Activated CD8-positive, alpha-beta memory T cell treated with anti-CD3 and anti-CD28 coated beads for 1 hour (primary cell): ENCODE measurements around the gene NUDCD3.

ENCODE experiments used
- DNase-seq, 2 donors: peaks; one replicate each; pipeline ENCODE4 v3.0.0-alpha.2; 2020; ENCODE audit warnings: low read depth in 1 of 2; ENCODE audit errors: extremely low read depth in 1 of 2

Gene NUDCD3

DNA sequence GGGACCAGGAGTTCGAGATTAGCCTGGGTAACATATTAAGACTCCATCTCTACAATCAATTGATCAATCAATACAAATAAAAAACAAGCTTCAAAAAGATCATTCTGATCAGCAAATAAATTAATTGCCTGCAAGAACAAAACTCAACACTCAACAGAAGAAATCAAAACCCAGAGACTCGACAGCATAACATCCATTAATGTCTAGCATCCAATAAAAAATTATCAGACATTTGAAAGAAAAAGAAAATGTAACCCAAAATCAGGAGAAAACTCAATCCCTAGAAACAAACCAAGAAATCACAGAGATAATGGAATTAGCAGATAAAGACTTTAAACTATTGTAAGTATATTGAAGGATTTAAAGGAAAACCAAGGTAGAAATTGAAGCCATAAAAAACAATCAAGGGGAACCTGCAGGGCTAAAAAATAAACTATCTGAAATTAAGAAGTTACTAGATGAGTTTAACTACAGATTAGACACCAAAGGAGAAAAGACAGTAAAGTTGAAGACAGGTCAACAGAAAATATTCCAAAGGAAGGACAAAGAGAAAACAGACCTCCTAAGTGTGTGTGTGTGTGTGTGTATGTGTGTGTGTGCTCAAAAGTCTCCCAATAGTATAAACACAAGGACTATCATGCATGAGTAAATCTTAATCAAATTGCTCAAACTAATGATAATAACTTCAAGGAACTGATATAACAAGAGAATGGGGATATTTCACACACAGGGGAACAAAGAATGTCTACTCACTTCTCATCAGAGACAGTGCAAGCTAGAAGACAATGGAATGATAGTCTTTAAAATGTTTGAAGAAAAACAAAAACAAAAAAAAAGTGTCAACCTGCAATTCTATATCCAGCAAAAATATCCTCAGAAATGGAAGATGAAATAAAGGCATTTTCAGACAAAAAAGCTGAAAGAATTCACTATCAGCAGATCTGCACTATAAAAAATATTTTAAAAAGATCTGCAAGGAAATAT is 7.7 kb downstream of the NUDCD3 start:
- DNase-seq, result no peak

DNA sequence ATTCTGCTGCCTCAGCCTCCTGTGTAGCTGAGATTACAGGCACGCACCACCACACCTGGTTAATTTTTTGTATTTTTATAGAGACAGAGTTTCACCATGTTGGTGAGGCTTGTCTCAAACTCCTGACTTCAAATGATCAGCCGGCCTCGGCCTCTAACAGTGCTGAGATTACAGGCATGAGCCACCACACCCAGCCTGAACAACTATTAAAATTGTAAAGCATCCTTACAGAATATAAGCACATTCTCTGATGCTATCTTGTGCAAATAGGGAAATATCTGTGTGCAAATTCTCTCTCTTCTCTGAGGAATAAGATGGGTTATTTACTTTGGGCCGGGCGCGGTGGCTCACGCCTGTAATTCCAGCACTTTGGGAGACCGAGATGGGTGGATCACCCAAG is 12.5 kb downstream of the NUDCD3 start:
- DNase-seq, result no peak

DNA sequence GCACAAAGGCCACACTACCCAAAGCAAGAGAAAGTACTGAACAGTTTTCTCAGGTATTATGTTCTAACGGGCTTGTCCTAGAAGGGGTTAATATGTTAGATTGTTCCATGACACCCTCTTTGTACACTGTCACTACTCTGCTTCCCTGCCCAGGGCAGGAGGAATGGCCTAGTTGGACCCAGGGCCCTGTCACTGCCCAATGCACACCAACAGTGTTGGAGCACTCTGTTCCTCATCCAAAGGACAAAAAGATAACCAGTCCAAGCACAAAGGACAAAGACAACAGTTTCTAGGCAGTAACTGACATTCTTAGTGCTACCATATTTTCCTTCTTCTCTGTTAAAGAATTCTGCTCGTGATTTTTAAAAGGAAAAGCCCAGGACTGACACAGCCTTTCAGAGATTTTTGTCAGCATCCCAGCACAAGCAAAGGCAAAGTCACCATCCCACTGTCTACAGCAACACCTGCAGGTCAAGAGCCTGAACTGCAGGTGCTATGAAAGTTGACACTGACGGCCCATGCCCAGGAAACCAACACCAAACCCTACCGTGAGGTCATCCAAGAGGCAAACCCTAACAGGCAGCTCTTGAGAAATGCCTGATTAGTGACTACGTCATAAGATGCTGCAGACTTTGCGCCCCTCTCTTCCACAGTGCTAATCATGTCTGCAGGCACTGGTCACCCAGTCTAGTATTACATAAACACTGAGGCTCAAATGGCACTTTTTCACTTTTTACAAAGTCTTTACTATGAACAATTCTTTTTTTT is 13.2 kb downstream of the NUDCD3 start:
- DNase-seq, result peak; percentile 8 to 9

DNA sequence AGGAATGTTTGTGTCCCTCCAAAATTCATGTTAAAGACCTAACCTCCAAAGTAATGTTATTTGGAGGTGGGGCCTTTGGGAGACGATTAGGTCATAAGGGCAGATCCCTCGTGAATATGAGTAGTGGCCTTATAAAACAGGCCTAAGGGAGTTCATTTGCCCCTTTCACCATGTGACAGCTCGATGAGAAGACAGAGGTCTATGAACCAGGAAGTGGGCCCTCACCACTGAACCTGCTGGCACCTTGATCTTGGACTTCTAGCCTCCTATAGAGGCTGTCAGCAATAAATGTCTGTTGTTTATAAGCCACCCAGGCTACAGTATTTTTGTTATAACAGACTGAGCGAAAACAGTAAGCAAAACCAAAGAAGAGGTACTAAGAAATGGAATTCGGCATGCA is 14.1 kb downstream of the NUDCD3 start:
- DNase-seq, result no peak

DNA sequence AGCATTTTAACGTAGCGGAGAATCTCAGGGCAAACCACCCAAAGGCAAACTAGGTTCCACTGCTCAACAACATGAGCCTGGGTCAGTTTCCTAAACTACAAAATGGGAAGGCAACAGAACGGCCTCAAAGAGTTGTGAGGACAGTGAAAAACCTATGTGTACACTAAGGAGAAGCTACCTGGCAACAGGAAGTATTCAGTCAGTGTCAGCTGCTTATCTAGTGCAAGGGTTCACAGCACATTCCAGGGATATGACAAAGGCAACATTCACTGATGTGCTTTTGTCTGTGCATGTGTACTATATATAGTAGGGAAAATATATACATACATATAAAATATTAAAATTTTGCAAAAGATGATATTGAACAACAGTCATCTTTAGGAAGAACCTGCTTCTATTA is 17.2 kb downstream of the NUDCD3 start:
- DNase-seq, result no peak

DNA sequence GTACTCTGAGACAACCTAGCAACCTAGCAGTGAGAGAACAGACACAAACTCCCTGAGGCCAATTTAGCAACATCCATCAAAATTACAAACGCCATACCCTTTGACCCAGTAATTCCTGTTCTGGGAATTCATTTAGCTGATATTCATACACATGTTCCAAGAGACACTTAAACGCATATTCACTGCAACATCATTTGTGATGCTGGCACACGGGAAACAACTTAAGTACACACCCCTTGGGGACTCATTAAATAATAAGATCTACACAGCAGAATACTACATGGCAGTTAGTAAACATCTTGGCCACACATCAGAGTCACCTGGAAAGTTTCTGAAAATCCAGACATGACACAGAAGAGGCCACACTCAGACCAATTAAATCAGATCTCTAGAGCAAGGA is 17.6 kb downstream of the NUDCD3 start:
- no peak for DNase-seq

DNA sequence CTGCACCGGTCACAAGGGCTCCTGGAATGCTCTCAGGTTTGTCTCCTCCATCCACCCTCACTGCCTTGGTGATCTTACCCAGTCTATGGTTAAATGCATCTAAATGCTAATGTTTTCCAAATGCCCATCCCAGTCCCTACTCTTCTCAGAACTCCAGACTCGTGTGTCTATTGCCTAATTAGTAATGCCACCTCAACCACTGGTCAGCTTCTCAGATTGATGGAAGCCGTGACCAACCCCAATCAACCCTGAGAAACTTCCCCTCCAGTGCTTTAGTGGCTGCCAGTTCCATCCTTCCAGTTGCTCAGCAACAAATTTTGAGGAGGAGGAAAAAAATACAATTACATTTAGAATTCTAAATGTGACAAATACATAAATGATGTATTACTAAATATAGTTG is 18.6 kb downstream of the NUDCD3 start:
- DNase-seq, result no peak

DNA sequence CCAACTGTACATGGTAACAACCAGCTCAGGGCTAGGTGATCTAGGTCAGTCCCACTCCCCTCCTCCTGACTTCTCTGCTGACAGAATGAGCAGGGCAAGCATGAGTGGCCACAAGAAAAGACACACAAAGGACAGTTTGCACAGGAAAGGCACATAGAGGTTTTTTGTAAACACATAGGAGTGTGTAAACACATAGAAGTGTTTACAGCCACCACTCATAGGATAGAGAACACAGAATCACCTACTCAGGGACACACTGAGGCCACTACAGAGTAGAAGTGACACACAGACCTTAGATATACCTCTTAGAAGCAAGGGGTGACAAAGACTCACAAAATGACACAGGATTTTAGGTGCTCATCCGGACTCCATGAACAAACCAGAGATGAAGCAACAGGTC is 19.0 kb downstream of the NUDCD3 start:
- no peak for DNase-seq

DNA sequence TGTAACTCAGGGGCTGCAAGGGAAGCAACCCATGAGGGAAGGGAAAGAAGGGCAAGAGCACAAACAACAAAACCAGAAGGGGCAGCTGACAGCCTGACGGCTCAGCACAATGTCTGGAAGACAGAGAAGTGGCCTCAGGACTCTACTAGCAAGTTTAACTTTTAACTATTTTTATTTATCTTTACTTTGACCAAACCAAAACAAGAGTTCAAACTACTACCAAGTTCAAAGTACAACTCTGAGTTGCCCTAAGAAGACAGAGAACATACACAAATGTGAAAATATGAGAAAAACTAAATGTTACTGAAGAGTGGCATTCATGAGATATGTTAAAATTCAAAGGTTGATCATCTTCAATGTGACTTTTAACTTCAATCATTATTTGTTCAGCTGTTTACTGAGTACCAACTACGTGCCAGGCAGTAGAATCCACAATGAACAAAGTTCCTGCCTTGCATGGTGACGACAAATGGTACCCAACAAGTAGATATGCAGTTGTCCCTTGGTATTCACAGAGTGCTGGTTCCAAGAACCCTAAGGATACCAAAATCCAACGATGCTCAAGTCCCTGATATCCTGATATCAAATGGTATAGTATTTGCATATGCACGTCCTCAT is 19.7 kb downstream of the NUDCD3 start:
- DNase-seq, result no peak

DNA sequence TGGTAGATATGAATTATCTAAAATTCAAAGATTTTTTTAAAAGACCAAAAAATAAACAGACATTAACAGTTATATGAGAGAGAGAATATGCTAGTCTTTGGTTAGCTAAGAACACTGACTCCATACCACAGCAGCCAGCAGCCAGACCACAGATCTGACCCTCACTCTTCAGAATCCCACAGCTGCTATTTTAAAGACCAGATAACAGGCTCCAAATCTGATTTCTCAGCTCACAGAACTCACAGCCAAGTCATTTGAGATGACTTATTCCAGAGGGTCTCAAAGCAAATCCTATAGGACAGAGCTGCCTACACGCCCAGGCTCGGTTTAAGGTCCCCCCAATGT is 20.4 kb downstream of the NUDCD3 start:
- DNase-seq, result no peak

DNA sequence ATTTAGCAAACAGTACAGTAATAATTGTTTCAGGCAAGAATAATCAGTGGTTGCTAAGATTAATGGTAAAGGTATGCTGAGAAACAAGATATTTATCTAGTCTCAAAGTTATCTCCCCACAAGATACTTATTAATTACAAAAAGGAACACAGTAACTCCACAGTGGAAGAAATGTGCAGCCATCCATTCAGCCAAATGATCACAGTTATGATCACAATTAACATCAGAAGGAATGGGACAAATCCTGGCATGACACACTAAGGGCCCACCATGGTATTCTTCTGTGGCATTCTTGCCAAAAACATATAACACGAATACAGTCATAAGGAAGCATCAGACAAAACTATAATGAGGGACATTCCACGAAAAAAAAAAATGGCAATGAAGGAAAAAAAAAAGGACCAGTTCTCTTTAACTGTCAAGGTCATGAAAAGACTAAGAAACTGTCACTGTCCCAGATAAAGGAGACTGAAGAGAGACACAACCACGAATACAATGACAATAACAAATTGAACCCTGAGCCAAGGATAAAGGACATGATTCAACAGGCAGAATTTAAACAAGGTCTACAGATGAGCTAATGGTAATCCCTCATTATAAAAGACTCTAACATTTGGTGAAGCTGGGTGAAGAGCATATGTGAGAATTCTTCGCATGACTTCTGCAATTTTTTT is 20.9 kb downstream of the NUDCD3 start:
- DNase-seq, result no peak

DNA sequence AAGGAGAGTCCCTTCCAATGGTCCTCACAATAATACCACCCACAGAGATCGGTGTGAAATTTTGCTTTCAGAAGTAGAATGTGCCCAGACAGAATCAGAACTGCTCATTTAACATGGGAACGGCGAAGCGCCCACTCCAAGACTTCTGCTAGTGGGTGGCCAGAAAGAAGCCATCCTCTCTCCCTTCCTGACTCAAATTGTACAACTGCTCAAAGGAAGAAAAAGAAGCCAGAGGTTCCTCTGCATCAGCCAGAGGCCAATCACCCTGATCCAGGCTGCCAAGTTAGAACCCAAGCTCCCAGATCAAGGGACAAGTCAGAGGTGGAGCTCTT is 23.3 kb downstream of the NUDCD3 start:
- DNase-seq, result no peak

DNA sequence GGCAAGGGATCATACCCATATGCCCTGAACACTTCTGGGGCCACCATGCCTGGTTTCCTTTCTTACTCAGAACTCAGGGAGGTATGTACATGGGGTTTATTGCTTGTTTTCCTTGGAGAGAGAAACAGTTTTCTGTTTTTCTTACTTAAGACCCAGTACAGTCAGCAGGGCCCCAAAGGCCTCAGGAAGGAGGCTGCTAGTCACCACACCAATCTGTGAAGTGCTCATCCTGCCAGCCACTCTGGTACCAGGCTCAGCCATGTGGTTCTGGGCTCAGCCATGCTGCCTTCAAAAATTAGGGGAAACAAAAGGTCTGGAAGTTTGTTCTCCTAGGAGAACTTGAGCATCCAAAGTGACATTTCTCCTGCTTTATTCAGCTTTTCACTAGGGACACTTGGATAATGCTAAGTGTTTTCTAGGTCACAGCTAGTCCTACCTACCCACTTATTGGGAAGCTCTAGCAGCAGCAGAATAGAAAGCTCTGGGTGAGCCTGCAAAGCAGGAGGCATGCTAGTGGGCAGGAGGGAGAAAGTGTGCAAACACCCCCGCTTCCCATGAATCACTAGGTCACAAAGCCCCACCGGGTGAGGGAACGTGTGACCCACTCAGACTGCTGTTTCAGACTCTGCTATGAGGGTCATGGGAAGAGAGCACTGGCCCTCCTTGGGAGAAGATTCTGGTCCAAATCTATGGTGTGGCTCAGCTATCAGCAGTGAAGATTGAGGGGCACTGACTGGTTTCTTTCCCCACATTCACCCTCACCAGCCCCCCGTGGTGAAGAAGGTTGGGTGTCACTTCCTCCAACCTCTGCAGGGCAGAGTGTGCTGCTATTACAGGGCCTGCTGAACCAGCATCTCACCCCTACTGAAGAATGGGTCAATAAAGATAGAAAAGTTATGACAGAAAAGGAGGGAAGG is 23.9 kb downstream of the NUDCD3 start:
- DNase-seq, result no peak

DNA sequence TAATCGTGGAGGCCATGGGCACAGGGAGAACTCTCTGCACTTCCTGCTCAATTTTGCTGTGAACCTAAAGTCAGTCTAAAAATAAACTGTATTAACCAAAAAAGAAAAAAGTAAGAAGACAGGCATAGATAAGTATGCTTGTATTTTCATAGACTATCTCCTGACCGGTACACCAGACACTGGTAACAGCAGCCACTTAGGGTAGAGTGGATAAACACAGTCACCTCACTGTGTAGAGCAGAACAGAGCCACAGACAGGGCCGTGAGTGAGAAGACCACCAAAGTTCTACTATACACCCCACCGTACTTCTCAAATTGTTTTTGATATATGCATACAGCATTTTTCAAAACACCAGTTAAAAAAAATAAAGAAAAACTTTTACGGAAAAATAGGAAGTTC is 25.0 kb downstream of the NUDCD3 start:
- no peak for DNase-seq

DNA sequence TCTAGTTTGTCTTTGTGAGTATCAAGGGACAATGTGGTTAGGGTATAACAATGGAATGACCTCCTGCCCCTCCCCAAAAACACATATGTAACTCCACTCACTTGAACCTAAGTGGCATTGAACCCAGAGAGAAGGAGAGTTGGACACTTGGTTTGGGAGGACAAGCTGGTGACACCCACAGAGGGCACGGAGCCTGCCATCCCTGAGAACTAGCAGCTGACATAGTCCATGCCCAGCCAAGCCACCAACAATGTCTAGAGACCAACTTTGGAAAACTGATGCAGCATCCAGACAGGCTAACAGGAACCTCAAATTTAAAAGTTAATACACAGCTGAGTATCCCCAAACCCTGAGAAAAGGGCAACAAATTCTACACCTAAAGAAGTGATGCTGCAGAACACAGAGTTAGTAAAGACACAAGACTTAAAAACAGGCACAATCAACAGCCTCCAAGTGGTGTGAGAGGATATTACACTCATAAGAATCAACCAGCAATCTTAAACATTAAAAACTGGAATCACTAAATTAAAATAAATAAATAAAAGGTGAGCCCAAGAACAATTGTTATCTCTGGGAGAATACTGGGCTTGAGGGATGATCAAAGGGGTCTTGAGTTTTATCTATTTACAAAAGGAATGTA is 27.2 kb downstream of the NUDCD3 start:
- DNase-seq, result no peak

DNA sequence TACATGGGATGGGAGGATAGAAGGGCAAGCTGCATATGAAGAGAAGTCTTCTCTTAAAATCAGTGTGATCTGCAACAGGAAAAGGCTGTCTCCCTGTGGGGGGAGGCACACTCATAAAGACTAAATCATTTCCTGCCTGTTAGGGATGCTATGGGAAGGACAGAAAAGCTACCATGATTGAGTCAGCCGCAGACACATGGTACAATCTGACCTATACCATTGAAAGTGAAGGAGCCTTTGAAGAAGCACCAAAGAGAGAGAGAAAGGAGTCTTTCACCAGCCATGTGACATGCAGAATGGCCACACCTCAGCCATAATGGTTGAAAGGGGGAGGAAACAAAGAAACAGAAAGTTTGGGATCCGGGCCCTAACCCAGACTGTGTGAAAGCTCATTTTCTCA is 29.1 kb downstream of the NUDCD3 start:
- DNase-seq, result no peak

DNA sequence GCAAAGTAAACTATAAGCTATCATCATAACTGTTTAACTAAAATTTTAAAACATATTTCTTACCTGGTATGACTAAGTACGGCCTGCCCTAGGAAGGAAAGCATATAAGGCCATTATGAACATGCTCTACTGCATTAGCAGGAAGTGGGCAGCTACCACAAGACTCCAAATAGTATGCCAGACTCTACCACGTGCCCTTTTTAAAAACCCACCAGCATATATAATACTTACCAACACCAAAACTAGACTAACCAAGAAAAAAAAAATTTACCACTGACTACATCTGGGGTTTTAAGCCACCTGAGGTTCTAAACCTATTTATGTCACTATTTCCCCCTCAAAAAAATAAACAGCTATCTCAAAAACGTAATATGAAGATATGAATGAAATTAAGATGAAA is 30.1 kb downstream of the NUDCD3 start:
- peak; percentile 16 to 27 for DNase-seq

DNA sequence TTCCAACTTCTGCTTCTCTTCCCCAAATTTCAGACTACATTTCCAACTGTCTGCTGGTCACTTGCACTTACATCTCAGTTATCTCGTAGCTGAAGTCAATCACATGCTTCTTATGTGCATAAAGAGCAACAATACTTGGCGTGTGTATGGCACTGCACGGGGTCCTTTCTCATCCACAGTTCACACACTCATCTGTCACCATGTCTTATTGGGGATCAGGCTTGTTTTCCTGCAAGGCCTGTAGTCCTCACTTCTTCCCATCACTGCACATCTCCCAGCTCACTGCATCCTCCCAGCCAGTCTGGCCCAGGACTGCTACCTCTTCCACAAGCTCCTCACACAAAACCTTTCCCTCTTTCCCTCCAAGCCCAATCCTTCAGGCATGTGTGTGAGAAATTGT is 35.3 kb downstream of the NUDCD3 start:
- no peak for DNase-seq

DNA sequence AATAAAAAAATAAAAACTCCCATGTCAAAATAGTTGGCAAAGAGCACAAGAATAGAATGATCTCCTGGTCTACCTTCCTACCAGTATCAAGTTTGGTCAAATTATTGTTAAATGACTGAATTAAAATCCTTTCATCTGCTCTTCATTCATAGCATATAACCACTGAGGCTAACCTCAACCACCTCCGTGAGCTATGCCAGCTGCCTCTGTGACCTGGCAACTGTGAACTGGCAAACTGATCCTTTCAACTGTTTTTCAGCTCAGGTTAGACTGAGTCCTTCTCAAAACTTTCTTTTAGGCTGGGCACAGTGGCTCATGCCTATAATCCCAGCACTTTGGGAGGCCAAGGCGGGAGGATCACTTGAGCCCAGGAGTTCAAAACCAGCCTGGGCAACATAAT is 36.1 kb downstream of the NUDCD3 start:
- DNase-seq, result no peak

DNA sequence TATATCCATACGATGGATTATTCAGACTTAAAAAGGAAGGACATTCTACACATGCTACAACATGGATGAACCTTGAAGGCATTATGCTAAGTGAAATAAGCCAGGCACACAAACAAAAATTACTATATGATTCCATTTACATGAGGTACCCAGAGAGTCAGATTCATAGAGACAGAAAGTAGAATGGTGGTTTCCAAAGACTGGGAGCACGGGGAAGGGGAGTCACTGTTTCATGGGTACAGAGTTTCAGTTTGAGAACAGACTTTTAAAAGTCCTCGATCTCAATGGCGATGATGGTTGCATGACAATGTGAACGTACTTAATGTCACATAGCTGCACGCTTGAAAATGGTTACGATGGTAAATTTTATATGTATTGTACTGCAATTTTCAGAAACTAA is 39.3 kb downstream of the NUDCD3 start:
- DNase-seq, result no peak
